NCI-H128 (cell line): ENCODE results near the gene RNU6-9.

Source experiments
- DNase-seq: peaks from one replicate; lab custom pipeline; 2025; ENCODE audit not compliant: unreplicated experiment; lab: John Stamatoyannopoulos, UW

The RNU6-9 gene

DNA sequence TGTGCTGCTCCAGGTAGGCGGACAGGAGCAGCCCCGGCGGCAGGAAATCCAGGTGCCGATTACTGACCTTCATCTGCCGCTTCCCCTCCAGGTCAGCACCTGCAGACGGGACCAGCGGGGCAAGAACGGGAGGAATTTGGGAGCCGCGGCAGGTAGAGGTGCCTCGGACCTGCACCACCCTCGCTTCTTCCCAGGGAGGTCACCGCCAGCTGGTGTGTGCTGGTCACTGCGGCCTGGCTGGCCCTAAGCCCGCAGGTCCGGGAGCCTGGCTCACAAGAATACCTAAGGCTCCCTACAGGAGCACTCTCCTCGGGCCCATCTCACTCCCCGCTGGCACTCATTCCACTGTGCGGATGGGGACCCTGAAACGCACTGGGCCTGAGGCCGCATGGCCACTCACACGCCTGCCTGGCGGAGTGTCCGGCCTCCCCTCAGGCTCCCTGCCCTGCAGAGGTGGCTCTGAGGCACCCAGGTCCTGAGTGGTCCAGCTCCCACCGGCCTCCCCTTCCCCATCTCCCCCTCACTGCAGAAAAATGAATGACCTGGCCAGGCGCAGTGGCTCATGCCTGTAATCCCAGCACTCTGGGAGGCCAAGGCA, 4.3 kb downstream of the RNU6-9 start:
- no peak for DNase-seq

GRCh38 chr19:898663-899062, 5.4 kb downstream of the RNU6-9 start:
- DNase-seq, result peak; percentile 71

DNA sequence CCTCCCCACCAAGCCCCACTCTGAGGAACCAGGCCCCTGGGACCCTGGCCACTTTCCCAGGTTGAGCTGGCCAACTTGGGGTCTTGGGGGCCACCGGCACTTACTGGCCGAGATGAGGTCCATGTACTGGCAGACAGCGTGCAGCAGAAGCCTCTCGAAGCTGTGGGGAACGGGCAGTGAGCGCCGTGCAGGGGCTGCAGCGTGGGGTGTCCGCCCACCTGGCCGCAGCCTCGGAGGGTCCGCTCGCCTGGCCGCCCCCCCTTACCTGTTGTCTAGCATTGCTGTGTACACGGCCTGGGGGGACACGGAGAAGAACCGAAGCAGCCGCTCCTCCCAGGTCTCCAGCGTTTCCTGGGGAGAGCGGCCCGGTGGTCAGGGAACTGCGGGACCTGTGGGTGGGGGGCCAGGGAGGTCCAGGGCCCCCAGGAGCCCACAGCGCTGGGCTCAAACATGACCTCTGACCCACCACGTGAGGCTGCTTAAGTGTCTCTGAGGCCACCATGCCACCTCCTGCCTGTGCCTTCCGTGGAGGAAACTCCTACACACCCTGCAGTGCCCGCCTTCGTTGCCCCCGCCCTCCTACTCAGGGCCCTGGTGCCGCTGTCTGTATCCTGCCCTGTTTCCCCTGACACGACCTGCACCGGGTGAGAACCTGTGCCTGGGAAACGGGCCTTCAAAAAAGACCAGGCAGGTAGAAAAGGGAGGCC, 6.2 kb downstream of the RNU6-9 start:
- no peak for DNase-seq

- DNase-seq, result no peak
Measured at GRCh38 chr19:900043-900301, 6.7 kb downstream of the RNU6-9 start.

GRCh38 chr19:900302-901111, 7.2 kb downstream of the RNU6-9 start:
- no peak for DNase-seq

- no peak for DNase-seq
Measured at GRCh38 chr19:901216-902092, 8.2 kb downstream of the RNU6-9 start.

DNA sequence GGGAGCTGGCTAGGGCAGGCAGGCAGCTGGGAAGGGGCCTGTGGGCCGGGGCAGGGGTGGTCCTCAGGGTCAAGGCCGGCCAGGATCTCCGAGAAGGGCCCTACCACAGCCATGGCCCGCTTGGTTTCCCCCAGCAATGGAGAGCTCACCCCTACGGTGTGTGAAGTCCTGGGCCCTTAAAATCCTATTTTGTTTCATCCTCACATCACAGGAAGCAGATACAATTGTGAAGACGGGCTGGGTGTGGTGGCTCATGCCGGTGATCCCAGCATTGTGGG, 8.7 kb downstream of the RNU6-9 start:
- DNase-seq, result no peak

DNA sequence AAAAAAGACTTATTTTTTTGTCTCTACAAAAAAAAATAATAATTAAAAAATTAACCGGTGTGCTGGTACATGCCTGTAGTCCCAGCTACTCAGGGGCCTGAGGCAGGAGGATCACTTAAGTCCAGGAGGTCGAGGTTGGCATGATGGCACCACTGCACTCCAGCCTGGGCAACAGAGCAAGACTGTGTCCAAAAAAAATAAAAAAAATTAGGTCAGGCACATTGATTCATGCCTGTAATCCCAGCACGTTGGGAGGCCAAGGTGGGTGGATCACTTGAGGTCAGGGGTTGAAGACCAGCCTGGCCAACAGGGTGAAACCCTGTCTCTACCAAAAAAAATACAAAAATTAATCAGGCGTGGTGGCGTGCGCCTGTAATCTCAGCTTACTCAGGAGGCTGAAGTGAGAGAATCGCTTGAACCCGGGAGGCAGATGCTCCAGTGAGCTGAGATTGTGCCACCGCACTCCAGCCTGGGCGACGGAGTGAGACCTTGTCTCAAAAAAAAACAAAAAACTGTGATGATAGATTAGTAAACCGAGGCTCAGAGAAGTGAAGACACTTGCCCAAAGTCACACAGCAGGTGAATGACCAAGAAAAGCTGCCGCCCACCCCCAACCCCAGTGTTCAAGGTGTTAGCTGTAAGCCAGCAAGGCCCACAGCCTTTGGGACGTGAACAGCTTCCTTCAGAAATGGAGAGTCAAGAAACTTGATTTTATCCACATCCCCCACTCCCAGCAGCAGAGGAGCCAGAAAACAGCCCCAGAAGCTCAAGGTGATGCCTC, 9.4 kb downstream of the RNU6-9 start:
- DNase-seq, result no peak

DNA sequence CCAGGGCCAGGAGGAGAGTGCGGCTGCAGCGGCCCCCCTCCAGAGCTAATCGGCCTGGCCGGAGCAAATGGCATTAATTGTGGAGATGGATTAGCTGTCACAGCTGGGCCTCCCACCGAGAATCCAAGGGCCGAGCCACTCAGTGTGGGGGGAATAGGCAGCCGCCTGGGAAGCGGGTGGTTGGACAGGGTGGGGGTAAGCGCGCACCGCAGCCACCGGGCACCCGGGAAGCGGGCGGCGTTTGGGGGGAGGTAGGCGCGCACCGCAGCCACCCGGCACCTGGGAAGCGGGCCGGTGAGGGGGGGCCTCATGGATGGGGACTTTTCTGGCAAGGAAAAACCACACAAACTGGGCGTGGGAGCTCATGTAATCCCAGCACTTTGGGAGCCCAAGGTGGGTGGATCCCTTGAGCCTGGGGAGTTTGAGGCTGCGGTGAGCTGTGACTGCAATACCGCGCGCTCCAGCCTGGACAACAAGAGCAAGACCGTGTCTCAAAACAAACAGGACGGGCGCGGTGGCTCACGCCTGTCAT, 10.0 kb downstream of the RNU6-9 start:
- no peak for DNase-seq

- DNase-seq, result no peak
Measured at GRCh38 chr19:904545-904944, 11.3 kb downstream of the RNU6-9 start.

- no peak for DNase-seq
Measured at GRCh38 chr19:906480-906879, 13.2 kb downstream of the RNU6-9 start.

GRCh38 chr19:907183-907853, 14.0 kb downstream of the RNU6-9 start:
- DNase-seq, result no peak

GRCh38 chr19:911197-912033, 18.1 kb downstream of the RNU6-9 start:
- no peak for DNase-seq

GRCh38 chr19:912181-913079, 19.1 kb downstream of the RNU6-9 start:
- DNase-seq, result no peak

- no peak for DNase-seq
Measured at GRCh38 chr19:913080-913748, 19.9 kb downstream of the RNU6-9 start, which contains the start of gene R3HDM4. Gene R3HDM4 (minus strand): TSS chr19:913219. CDS start chr19:913157, 62 bp downstream.

DNA sequence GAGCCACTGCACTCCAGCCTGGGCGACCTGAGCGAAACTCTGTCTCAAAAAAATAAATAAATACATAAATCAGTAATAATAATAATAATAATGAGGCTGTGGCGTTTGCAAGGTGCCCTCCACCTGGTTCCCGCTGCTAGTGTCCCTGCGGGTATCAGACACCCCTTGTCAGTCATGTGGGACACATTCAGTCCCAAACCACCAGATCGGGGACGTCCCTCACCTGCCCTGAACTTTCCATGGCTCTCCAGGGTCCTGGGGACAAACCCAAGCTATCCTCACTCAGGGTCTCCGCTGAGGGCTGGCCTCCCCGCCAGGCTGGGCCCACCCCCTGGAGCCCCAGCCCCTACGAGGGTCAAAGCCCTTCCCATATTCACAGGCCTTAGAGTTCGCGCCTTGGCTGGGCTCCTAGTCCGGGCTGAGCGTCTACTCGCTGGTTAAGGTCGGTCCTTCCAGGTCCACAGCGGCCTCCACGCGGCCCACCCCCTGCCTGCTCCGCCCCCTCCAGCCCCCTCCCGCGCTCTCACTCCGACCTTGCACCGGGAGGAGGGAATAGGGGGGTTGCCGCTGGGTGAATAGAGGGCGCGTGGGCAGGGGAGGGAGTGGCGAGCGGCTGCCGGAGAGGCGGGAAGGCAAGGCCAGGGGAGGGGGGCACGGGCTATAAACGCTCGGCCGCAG, 23.5 kb downstream of the RNU6-9 start:
- no peak for DNase-seq
